SK-N-SH treated with all-trans-retinoic acid at 6 μM for 48 hours (cell line): Measurements from ENCODE around the gene DYNC2I2.

Experiments used
- ATAC-seq: fragments of 200-7000 bp; cut with Tn5 transposase; 3 replicates; pipeline ENCODE4 v1.9.1; 2020; ENCODE audit warnings: mild to moderate bottlenecking, moderate library complexity
- BACH2 ChIP-seq: fragments of 250-450 bp; sonication (Bioruptor Pico); IDR thresholded peaks from 2 replicates; pipeline ENCODE4 v1.9.0; 2021; ENCODE audit warnings: mild to moderate bottlenecking, borderline replicate concordance
- CREB5 ChIP-seq: fragments of 250-450 bp; sonication (Bioruptor Pico); IDR thresholded peaks from 2 replicates; pipeline ENCODE4 v1.5.1; 2020; ENCODE audit warnings: low read depth, mild to moderate bottlenecking, moderate library complexity
- CSRNP3 ChIP-seq: fragments of 250-450 bp; sonication (Bioruptor Pico); IDR thresholded peaks from 2 replicates; pipeline ENCODE4 v1.5.1; 2021; ENCODE audit warnings: mild to moderate bottlenecking, moderate library complexity
- ESRRG ChIP-seq: fragments of 250-450 bp; sonication (Bioruptor Pico); IDR thresholded peaks from 2 replicates; pipeline ENCODE4 v1.6.1; 2021; ENCODE audit warnings: mild to moderate bottlenecking
- GLIS3 ChIP-seq: fragments of 250-450 bp; sonication (Bioruptor Pico); IDR thresholded peaks from 2 replicates; pipeline ENCODE4 v1.5.0; 2020; ENCODE audit warnings: mild to moderate bottlenecking, moderate library complexity
- ISL1 ChIP-seq: fragments of 250-450 bp; sonication (Bioruptor Pico); IDR thresholded peaks from 2 replicates; pipeline ENCODE4 v2.1.2; 2022; ENCODE audit warnings: mild to moderate bottlenecking, moderate library complexity
- OSR1 ChIP-seq: fragments of 250-450 bp; sonication (Bioruptor Pico); IDR thresholded peaks from 2 replicates; pipeline ENCODE4 v1.8.0; 2022; ENCODE audit warnings: moderate library complexity, mild to moderate bottlenecking, inconsistent platforms
- PATZ1 ChIP-seq: fragments of 250-450 bp; sonication (Bioruptor Pico); IDR thresholded peaks from 2 replicates; pipeline ENCODE4 v1.8.0; 2020; ENCODE audit warnings: mild to moderate bottlenecking, moderate library complexity, borderline replicate concordance
- POU6F1 ChIP-seq: fragments of 250-450 bp; sonication (Bioruptor Pico); IDR thresholded peaks from 2 replicates; pipeline ENCODE4 v1.8.0; 2021; ENCODE audit warnings: low read depth, mild to moderate bottlenecking, moderate library complexity, borderline replicate concordance
- PPARA ChIP-seq: fragments of 250-450 bp; sonication (Bioruptor Pico); IDR thresholded peaks from 2 replicates; pipeline ENCODE4 v1.5.0; 2020; ENCODE audit warnings: mild to moderate bottlenecking, borderline replicate concordance
- RARB ChIP-seq: fragments of 250-450 bp; sonication (Bioruptor Pico); IDR thresholded peaks from 2 replicates; pipeline ENCODE4 v1.8.0; 2021; ENCODE audit warnings: mild to moderate bottlenecking, moderate library complexity
- SNAI2 ChIP-seq: fragments of 250-450 bp; sonication (Bioruptor Pico); IDR thresholded peaks from 2 replicates; pipeline ENCODE4 v1.5.0; 2020; ENCODE audit warnings: mild to moderate bottlenecking, moderate library complexity
- TCF4 ChIP-seq: fragments of 250-450 bp; sonication (Bioruptor Pico); IDR thresholded peaks from 2 replicates; pipeline ENCODE4 v1.8.0; 2021; ENCODE audit warnings: mild to moderate bottlenecking, moderate library complexity, borderline replicate concordance
- TOX ChIP-seq: fragments of 250-450 bp; sonication (Bioruptor Pico); IDR thresholded peaks from 2 replicates; pipeline ENCODE4 v1.8.0; 2021; ENCODE audit warnings: mild to moderate bottlenecking, moderate library complexity, borderline replicate concordance
- TSHZ2 ChIP-seq: fragments of 250-450 bp; sonication (Bioruptor Pico); IDR thresholded peaks from 2 replicates; pipeline ENCODE4 v1.5.0; 2020; ENCODE audit warnings: mild to moderate bottlenecking, moderate library complexity
- ZC3H10 ChIP-seq: fragments of 250-450 bp; sonication (Bioruptor Pico); IDR thresholded peaks from 2 replicates; pipeline ENCODE4 v1.5.1; 2021; ENCODE audit warnings: mild to moderate bottlenecking, moderate library complexity
- ZFP30 ChIP-seq: fragments of 450-650 bp; formaldehyde crosslinking; IDR thresholded peaks from 2 replicates; pipeline ENCODE4 v1.5.0; 2022; ENCODE audit warnings: mild to moderate bottlenecking, moderate library complexity
- ZNF565 ChIP-seq: fragments of 450-650 bp; formaldehyde crosslinking; conservative IDR thresholded peaks from 2 replicates; pipeline ENCODE4 v1.5.0; 2020; ENCODE audit warnings: low read depth, mild to moderate bottlenecking, moderate library complexity
- ZNF8 ChIP-seq: fragments of 450-650 bp; formaldehyde crosslinking; IDR thresholded peaks from 2 replicates; pipeline ENCODE4 v1.5.0; 2020; ENCODE audit warnings: mild to moderate bottlenecking, moderate library complexity

DYNC2I2 gene

GRCh38 chr9:128632486-128632885 is 24.2 kb downstream of the DYNC2I2 start (continued):
- no peak for TF ChIP-seq CSRNP3 (CRISPR knock-in tag)
- TF ChIP-seq PATZ1 (CRISPR knock-in tag), result no peak
- TF ChIP-seq, all 23 proteins: peak for 0

- ATAC-seq, result no peak
- TF ChIP-seq CREB5 (no peak), ZNF565 (CRISPR knock-in tag) (no peak), BACH2 (CRISPR knock-in tag) (no peak), GLIS3 (CRISPR knock-in tag) (no peak), OSR1 (CRISPR knock-in tag) (no peak), CSRNP3 (CRISPR knock-in tag) (no peak), TCF4 (CRISPR knock-in tag) (no peak), ESRRG (CRISPR knock-in tag) (no peak), SNAI2 (no peak)
Observed at GRCh38 chr9:128632066-128632465, 24.6 kb downstream of the DYNC2I2 start.

- ATAC-seq, result no peak
- TF ChIP-seq OSR1 (CRISPR knock-in tag) (no peak), TSHZ2 (CRISPR knock-in tag) (no peak), TOX (CRISPR knock-in tag) (no peak), RARB (CRISPR knock-in tag) (no peak), GLIS3 (CRISPR knock-in tag) (no peak), ZNF565 (CRISPR knock-in tag) (no peak), ISL1 (no peak), ZNF8 (CRISPR knock-in tag) (no peak), ZC3H10 (CRISPR knock-in tag) (no peak), BACH2 (CRISPR knock-in tag) (no peak), CREB5 (no peak), ZFP30 (CRISPR knock-in tag) (no peak), POU6F1 (CRISPR knock-in tag) (no peak), PPARA (CRISPR knock-in tag) (no peak)
Observed at GRCh38 chr9:128631636-128632035, 25.0 kb downstream of the DYNC2I2 start.
